WTC11 (cell line): ENCODE data around the gene FAM76B. TPM values are rescaled to one million over a fixed set of nuclear protein-coding genes. Genes with fewer than 3 reads are reported as not detected.

Source experiments
- ATAC-seq: fragments of 200-7000 bp; cut with Tn5 transposase; 2 replicates; pipeline ENCODE4 v1.10.0; 2021; ENCODE audit warnings: mild to moderate bottlenecking, moderate library complexity
- CTCF ChIA-PET: fragments of 300-600 bp; sonication (Branson Sonifier 250); formaldehyde crosslinking; loops from one replicate; lab custom pipeline; 2021; ENCODE audit warnings: antibody characterized with exemption; lab: Charles Lee
- POLR2A ChIA-PET: fragments of 350-600 bp; sonication (Branson Sonifier 250); formaldehyde crosslinking; loops from one replicate; lab custom pipeline; 2021; ENCODE audit warnings: antibody characterized with exemption; lab: Charles Lee
- DNase-seq: peaks from one replicate; pipeline ENCODE4 v3.0.0; 2021; ENCODE audit warnings: low spot score
- H3K27ac Mint-ChIP-seq: 2 replicates; pipeline ENCODE4 v1.8.0; 2021; ENCODE audit warnings: mixed read lengths
- H3K27me3 Mint-ChIP-seq: 2 replicates; pipeline ENCODE4 v1.8.0; 2021; ENCODE audit warnings: low read depth, mild to moderate bottlenecking, moderate library complexity, mixed read lengths
- H3K36me3 Mint-ChIP-seq: 2 replicates; pipeline ENCODE4 v1.8.0; 2021; ENCODE audit warnings: mixed read lengths
- H3K4me1 Mint-ChIP-seq: 2 replicates; pipeline ENCODE4 v1.8.0; 2022; ENCODE audit warnings: mixed read lengths
- H3K4me3 Mint-ChIP-seq: 2 replicates; pipeline ENCODE4 v1.8.0; 2021; ENCODE audit warnings: mild to moderate bottlenecking, moderate library complexity, mixed read lengths
- H3K9me3 Mint-ChIP-seq: 2 replicates; pipeline ENCODE4 v1.8.0; 2021; ENCODE audit warnings: mixed read lengths
- E2F1 ChIP-seq: sonication (generic); formaldehyde crosslinking; IDR thresholded peaks from 2 replicates; pipeline ENCODE4 v1.8.0; 2022; ENCODE audit warnings: mild to moderate bottlenecking, missing genetic modification reagents
- ERG ChIP-seq: fragments of 250-450 bp; sonication (Bioruptor Pico); IDR thresholded peaks from 2 replicates; pipeline ENCODE4 v1.8.0; 2021; ENCODE audit warnings: mild to moderate bottlenecking
- ETV6 ChIP-seq: sonication (generic); formaldehyde crosslinking; IDR thresholded peaks from 2 replicates; pipeline ENCODE4 v1.8.1; 2022; ENCODE audit warnings: mild to moderate bottlenecking, missing genetic modification reagents
- HMGA2 ChIP-seq: fragments of 250-450 bp; sonication (Bioruptor Pico); IDR thresholded peaks from 2 replicates; pipeline ENCODE4 v1.4.0; 2021; ENCODE audit warnings: mild to moderate bottlenecking, moderate library complexity
- KAT7 ChIP-seq: sonication (generic); formaldehyde crosslinking; IDR thresholded peaks from 2 replicates; pipeline ENCODE4 v1.8.1; 2023; ENCODE audit warnings: missing genetic modification reagents, mild to moderate bottlenecking, borderline replicate concordance
- MYBL2 ChIP-seq: sonication (generic); formaldehyde crosslinking; IDR thresholded peaks from 2 replicates; pipeline ENCODE4 v1.8.1; 2023; ENCODE audit warnings: mild to moderate bottlenecking, moderate library complexity, missing genetic modification reagents
- NFYB ChIP-seq: sonication (generic); formaldehyde crosslinking; conservative IDR thresholded peaks from 2 replicates; pipeline ENCODE4 v1.8.0; 2022; ENCODE audit warnings: low read depth, missing genetic modification reagents
- NR1H2 ChIP-seq: sonication (generic); formaldehyde crosslinking; IDR thresholded peaks from 2 replicates; pipeline ENCODE4 v1.9.0; 2021; ENCODE audit warnings: mild to moderate bottlenecking, moderate library complexity, missing genetic modification reagents
- SMAD3 ChIP-seq: sonication (generic); formaldehyde crosslinking; IDR thresholded peaks from 2 replicates; pipeline ENCODE4 v1.8.0; 2022; ENCODE audit warnings: missing genetic modification reagents, mild to moderate bottlenecking, borderline replicate concordance
- ZNF121 ChIP-seq: sonication (generic); formaldehyde crosslinking; IDR thresholded peaks from 2 replicates; pipeline ENCODE4 v1.8.0; 2023; ENCODE audit warnings: missing genetic modification reagents
- ZNF219 ChIP-seq: sonication (generic); formaldehyde crosslinking; IDR thresholded peaks from 2 replicates; pipeline ENCODE4 v1.8.0; 2023; ENCODE audit warnings: missing genetic modification reagents, mild to moderate bottlenecking, borderline replicate concordance
- ZNF232 ChIP-seq: sonication (generic); formaldehyde crosslinking; IDR thresholded peaks from 2 replicates; pipeline ENCODE4 v1.8.0; 2022; ENCODE audit warnings: mild to moderate bottlenecking, missing genetic modification reagents
- ZNF281 ChIP-seq: sonication (generic); formaldehyde crosslinking; IDR thresholded peaks from 2 replicates; pipeline ENCODE4 v1.8.0; 2023; ENCODE audit warnings: mild to moderate bottlenecking, missing genetic modification reagents
- ZNF317 ChIP-seq: sonication (generic); formaldehyde crosslinking; IDR thresholded peaks from 2 replicates; pipeline ENCODE4 v1.8.1; 2023; ENCODE audit warnings: low read depth, mild to moderate bottlenecking, moderate library complexity, missing genetic modification reagents, borderline replicate concordance
- ZNF396 ChIP-seq: fragments of 250-450 bp; sonication (Bioruptor Pico); IDR thresholded peaks from 2 replicates; pipeline ENCODE4 v1.8.0; 2021; ENCODE audit warnings: mild to moderate bottlenecking, moderate library complexity, borderline replicate concordance
- total RNA-seq: library from RNA; stranded (reverse); gene quantifications from 3 replicates; pipeline ENCODE4 v1.2.3, GENCODE V29; 2021
- TF ChIP-seq, protein P1 (sequence below): fragments of 250-450 bp; sonication (Bioruptor Pico); IDR thresholded peaks from 2 replicates; pipeline ENCODE4 v1.9.0; 2021; ENCODE audit warnings: mild to moderate bottlenecking
- TF ChIP-seq, protein P2 (sequence below): sonication (generic); formaldehyde crosslinking; IDR thresholded peaks from 2 replicates; pipeline ENCODE4 v1.8.0; 2022; ENCODE audit warnings: mild to moderate bottlenecking, missing genetic modification reagents

FAM76B gene
- total RNA-seq, 1 experiment from 2014 or later, result 30.0 TPM

DNA sequence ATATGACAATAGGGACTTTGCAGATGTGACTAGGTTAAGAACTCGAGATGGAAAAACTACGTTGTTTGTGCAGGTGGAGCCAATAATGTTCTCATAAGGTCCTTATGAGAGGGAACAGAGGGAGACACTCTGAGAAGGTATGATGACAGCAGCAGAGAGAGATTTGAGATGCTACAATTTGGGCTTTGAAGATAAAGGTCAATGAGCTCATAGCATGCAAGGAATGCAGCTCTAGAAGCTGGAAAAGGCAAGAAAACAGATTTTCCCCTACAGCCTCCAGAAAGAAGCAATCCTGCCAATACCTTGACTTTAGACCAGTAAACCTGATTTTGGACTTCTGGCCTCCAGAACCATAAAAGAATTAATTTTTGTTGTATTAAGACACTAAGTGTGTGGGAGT, 21.1 kb downstream of the FAM76B start (continued):
- no peak for TF ChIP-seq SMAD3
- no peak for TF ChIP-seq KAT7
- no peak for TF ChIP-seq ZNF219

DNA sequence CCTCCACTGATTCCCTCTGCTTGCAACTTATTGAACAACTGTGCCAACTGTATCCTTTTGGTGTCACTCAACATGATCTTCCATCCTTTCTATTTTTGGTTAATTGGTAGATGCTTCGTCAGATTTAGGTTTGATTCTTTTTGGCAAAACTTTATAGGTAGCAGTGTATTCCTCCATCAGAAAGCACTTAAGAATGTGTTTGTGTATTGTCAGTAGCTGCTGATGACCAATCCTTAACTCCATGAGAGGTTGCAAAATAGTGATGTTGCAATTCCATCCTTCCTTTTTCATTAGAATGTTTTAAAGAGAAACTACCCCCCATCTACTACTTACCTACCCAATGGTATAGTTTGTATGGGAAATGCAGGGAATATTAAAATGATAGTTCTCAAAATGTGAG, 22.1 kb downstream of the FAM76B start:
- Mint-ChIP-seq H3K27me3 (no peaks in the 10 kb centered on the region), H3K4me3 (no peak overlapping the region), H3K9me3 (no peaks in the 10 kb centered on the region), H3K4me1 (no peaks in the 10 kb centered on the region), H3K27ac (no peak overlapping the region), H3K36me3 (peaks cover 11% of the 10 kb centered on the region)
- DNase-seq (no peak), ATAC-seq (no peak)
- no peak for TF ChIP-seq ZNF121 (CRISPR knock-in tag)
- TF ChIP-seq ERG, result no peak
- no peak for TF ChIP-seq HMGA2
- TF ChIP-seq ETV6 (CRISPR knock-in tag), result no peak
- TF ChIP-seq, protein P1, sequence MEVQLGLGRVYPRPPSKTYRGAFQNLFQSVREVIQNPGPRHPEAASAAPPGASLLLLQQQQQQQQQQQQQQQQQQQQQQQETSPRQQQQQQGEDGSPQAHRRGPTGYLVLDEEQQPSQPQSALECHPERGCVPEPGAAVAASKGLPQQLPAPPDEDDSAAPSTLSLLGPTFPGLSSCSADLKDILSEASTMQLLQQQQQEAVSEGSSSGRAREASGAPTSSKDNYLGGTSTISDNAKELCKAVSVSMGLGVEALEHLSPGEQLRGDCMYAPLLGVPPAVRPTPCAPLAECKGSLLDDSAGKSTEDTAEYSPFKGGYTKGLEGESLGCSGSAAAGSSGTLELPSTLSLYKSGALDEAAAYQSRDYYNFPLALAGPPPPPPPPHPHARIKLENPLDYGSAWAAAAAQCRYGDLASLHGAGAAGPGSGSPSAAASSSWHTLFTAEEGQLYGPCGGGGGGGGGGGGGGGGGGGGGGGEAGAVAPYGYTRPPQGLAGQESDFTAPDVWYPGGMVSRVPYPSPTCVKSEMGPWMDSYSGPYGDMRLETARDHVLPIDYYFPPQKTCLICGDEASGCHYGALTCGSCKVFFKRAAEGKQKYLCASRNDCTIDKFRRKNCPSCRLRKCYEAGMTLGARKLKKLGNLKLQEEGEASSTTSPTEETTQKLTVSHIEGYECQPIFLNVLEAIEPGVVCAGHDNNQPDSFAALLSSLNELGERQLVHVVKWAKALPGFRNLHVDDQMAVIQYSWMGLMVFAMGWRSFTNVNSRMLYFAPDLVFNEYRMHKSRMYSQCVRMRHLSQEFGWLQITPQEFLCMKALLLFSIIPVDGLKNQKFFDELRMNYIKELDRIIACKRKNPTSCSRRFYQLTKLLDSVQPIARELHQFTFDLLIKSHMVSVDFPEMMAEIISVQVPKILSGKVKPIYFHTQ (CRISPR knock-in tag), result no peak
- TF ChIP-seq NFYB (CRISPR knock-in tag), result no peak
- no peak for TF ChIP-seq MYBL2 (CRISPR knock-in tag)
- TF ChIP-seq ZNF219, result no peak
- TF ChIP-seq E2F1 (CRISPR knock-in tag), result no peak
- TF ChIP-seq, protein P2, sequence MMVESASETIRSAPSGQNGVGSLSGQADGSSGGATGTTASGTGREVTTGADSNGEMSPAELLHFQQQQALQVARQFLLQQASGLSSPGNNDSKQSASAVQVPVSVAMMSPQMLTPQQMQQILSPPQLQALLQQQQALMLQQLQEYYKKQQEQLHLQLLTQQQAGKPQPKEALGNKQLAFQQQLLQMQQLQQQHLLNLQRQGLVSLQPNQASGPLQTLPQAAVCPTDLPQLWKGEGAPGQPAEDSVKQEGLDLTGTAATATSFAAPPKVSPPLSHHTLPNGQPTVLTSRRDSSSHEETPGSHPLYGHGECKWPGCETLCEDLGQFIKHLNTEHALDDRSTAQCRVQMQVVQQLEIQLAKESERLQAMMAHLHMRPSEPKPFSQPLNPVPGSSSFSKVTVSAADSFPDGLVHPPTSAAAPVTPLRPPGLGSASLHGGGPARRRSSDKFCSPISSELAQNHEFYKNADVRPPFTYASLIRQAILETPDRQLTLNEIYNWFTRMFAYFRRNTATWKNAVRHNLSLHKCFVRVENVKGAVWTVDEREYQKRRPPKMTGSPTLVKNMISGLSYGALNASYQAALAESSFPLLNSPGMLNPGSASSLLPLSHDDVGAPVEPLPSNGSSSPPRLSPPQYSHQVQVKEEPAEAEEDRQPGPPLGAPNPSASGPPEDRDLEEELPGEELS (CRISPR knock-in tag), result no peak
- TF ChIP-seq ZNF232 (CRISPR knock-in tag), result no peak
- no peak for TF ChIP-seq ZNF281 (CRISPR knock-in tag)
- TF ChIP-seq ZNF396 (CRISPR knock-in tag), result no peak
- TF ChIP-seq ZNF317 (CRISPR knock-in tag), result no peak
- TF ChIP-seq NR1H2 (CRISPR knock-in tag), result no peak
- ChIA-PET CTCF (interaction anchor here (3.9 kb wide), 1 partner anchor 616 kb away, joined by 16 read pairs; no protein-coding TSS in a partner anchor), POLR2A (interaction anchor here (1.1 kb wide), 1 partner anchor 22 kb away, joined by 5 read pairs; the partner anchor contains the start of gene FAM76B)
